ENCODE measurements around the gene BTBD2. TPM values are rescaled to one million over a fixed set of nuclear protein-coding genes. Genes with fewer than 3 reads are reported as not detected.

The BTBD2 gene
- total and polyA plus RNA-seq, 2 of the 8 experiments (the other 6 are each of a cell fraction or from before 2014, with no cell fraction given): 91.7 to 92.3 TPM

- no peak overlapping the region for H2AK5ac ChIP-seq (ENCODE audit: low read depth, low read length)
- ChIA-PET POLR2A (ENCODE audit: partially characterized antibody) (interaction anchor here (0.6 to 2.3 kb wide), 6 partner anchors 10 to 46 kb away, joined by 3 to 13 read pairs (median 3); partner anchors contain the start of genes ADAT3 and SCAMP4), CTCF (ENCODE audit: partially characterized antibody) (interaction anchor here (0.9 to 2.6 kb wide), 7 partner anchors 8 to 162 kb away, joined by 3 to 17 read pairs (median 3); no protein-coding TSS in a partner anchor)
- no peak overlapping the region for H2AFZ ChIP-seq (ENCODE audit: low read length)
- no peak overlapping the region for H3K4me2 ChIP-seq (ENCODE audit: insufficient read depth in 1 of 2, low read depth in 2 of 2, low read length in 2 of 2)
- no peak overlapping the region for H3K14ac ChIP-seq (ENCODE audit: insufficient read length)
- no peak overlapping the region for H2BK120ac ChIP-seq (replicated peaks; ENCODE audit: low read depth, low read length)
- H3K79me2 ChIP-seq (ENCODE audit: control insufficient read depth in 1 of 2, insufficient read depth in 2 of 2, low read length in 2 of 2): no peaks in the 10 kb centered on the region; a peak in 1 of 4 replicates
- no peak overlapping the region for H3K23ac ChIP-seq (ENCODE audit: insufficient read length)
- H2BK15ac ChIP-seq (ENCODE audit: low read length): no peak overlapping the region
- H3K79me1 ChIP-seq (ENCODE audit: low read depth, low read length): no peaks in the 10 kb centered on the region
- DNase-seq (ENCODE audit: low read depth in 1 of 2, low spot score in 2 of 2) (no peak), FAIRE-seq (no peak)
- H4K5ac ChIP-seq (ENCODE audit: insufficient read length, low read depth, low read length): no peak overlapping the region
- H3K4ac ChIP-seq (replicated peaks; ENCODE audit: insufficient read length, low read depth, low read length): no peak overlapping the region
- no peak overlapping the region for H4K91ac ChIP-seq (replicated peaks; ENCODE audit: insufficient read length, low read length)
- no peak overlapping the region for H2BK12ac ChIP-seq (ENCODE audit: low read depth, low read length)
- peaks cover 4% of the 10 kb centered on the region; the same call in 1 of the 2 replicates for H3K23me2 ChIP-seq (ENCODE audit: low read depth, low read length)
- no peak overlapping the region for H4K8ac ChIP-seq (ENCODE audit: extremely low read depth, insufficient read depth, low read length)
- H3K9ac ChIP-seq (replicated peaks in 1 of 4; ENCODE audit: extremely low read depth in 1 of 4, low read depth in 3 of 4, low read length in 3 of 4): no peak overlapping the region
- no peak overlapping the region for H2BK5ac ChIP-seq (ENCODE audit: low read depth, low read length)
- no peak overlapping the region for H2BK20ac ChIP-seq (ENCODE audit: low read length)
- H4K20me1 ChIP-seq (replicated peaks in 1 of 2; ENCODE audit: control insufficient read depth in 1 of 2, insufficient read depth in 2 of 2, low read length in 2 of 2): no peaks in the 10 kb centered on the region
- peaks cover 3 to 8% of the 10 kb centered on the region in 2 experiments; a peak in 2 of 4 replicates for H3K9me3 ChIP-seq (ENCODE audit: insufficient read depth in 2 of 2, low read depth in 1 of 2, low read length in 1 of 2)
- WGBS, 2 experiments (ENCODE audit: extremely low coverage in 1 of 2, insufficient coverage in 1 of 2, insufficient read length in 1 of 2, insufficient replicate concordance in 2 of 2, low coverage in 1 of 2, low lambda C conversion rate in 2 of 2, missing lambda C conversion rate in 1 of 2): 92% methylated on average over 3 of the region's 3 CpGs; no CpG with 5 or more reads in 1 of the 2 experiments
- H3K27me3 ChIP-seq (replicated peaks in 1 of 4; ENCODE audit: control insufficient read depth in 3 of 4, extremely low read depth in 1 of 4, insufficient read depth in 3 of 4, low read length in 3 of 4): no peaks in the 10 kb centered on the region
- no peaks in the 10 kb centered on the region for H3K36me3 ChIP-seq (ENCODE audit: control insufficient read depth in 2 of 4, insufficient read depth in 4 of 4, low read length in 3 of 4)
- H3K27ac ChIP-seq (ENCODE audit: low read depth, low read length): no peak overlapping the region
- H3K56ac ChIP-seq (replicated peaks; ENCODE audit: insufficient read length, low read depth, low read length): peak overlapping the region; percentile 54
- no peak overlapping the region for H3K18ac ChIP-seq (ENCODE audit: extremely low read depth, low read length)
- peaks cover 0 to 8% (median 3%) of the 10 kb centered on the region in 4 experiments; a peak in 5 of 7 replicates for H3K4me1 ChIP-seq (replicated peaks in 1 of 4; ENCODE audit: control insufficient read depth in 3 of 4, insufficient read depth in 4 of 4, low read length in 3 of 4)
- H3K4me3 ChIP-seq (ENCODE audit: extremely low read depth in 1 of 4, insufficient read depth in 2 of 4, low read depth in 3 of 4, low read length in 4 of 4): no peak overlapping the region
- TF ChIP-seq TAF1 (IDR thresholded peaks at IDR 0.05; ENCODE audit: low read depth, low read length): no peak
- TF ChIP-seq SP4 (IDR thresholded peaks at IDR 0.05; ENCODE audit: low read length): no peak
- TF ChIP-seq PHF8 (conservative IDR thresholded peaks at IDR 0.05; ENCODE audit: low read depth, low read length): no peak
- TF ChIP-seq CBX8 (IDR thresholded peaks at IDR 0.05; ENCODE audit: borderline replicate concordance, low read depth, low read length): no peak
- TF ChIP-seq CREB1 (IDR thresholded peaks at IDR 0.05): no peak
- TF ChIP-seq USF2 (IDR thresholded peaks at IDR 0.05; ENCODE audit: low read length): no peak
- no peak for TF ChIP-seq CTCF (IDR thresholded peaks at IDR 0.05; ENCODE audit: control extremely low read depth in 1 of 3, insufficient read depth in 1 of 3, low read depth in 1 of 3, low read length in 3 of 3)
- no peak for TF ChIP-seq SRF (IDR thresholded peaks at IDR 0.05; ENCODE audit: low read depth, low read length)
- TF ChIP-seq TBP (IDR thresholded peaks at IDR 0.05; ENCODE audit: low read depth, low read length): no peak
- TF ChIP-seq BCL11A (IDR thresholded peaks at IDR 0.05; ENCODE audit: low read depth in 2 of 2, low read length in 2 of 2): no peak
- no peak for TF ChIP-seq SUZ12 (IDR thresholded peaks at IDR 0.05; ENCODE audit: low read length)
Observed at GRCh38 chr19:1936430-1936829, 79.1 kb downstream of the BTBD2 start.
